GM23338 (cell line): ENCODE measurements around the gene TCP11.

Source experiments
- CREB1 ChIP-seq: fragments of 250-450 bp; sonication (Bioruptor Pico); IDR thresholded peaks from 2 replicates; pipeline ENCODE4 v1.5.0; 2020; ENCODE audit warnings: low read depth, mild to moderate bottlenecking, moderate library complexity
- CTCF ChIP-seq, 2 experiments: fragments of 200-600 bp in 1 of 2; sonication (generic) in 1 of 2; conservative IDR thresholded peaks; 2 replicates each; pipeline versions ENCODE4 v1.5.1 to v1.6.1; 2016 to 2017; ENCODE audit warnings: antibody characterized with exemption in 2 of 2, low read depth in 2 of 2, mild to moderate bottlenecking in 2 of 2, moderate library complexity in 1 of 2
- EZH2 ChIP-seq: fragments of 200-600 bp; sonication (generic); IDR thresholded peaks from one replicate; pipeline ENCODE4 v1.8.0; 2017; ENCODE audit warnings: antibody characterized with exemption, mild to moderate bottlenecking, low read depth; ENCODE audit not compliant: unreplicated experiment
- EZH2phosphoT487 ChIP-seq: fragments of 200-600 bp; sonication (generic); IDR thresholded peaks from one replicate; pipeline ENCODE4 v1.8.1; 2018; ENCODE audit warnings: antibody characterized with exemption; ENCODE audit not compliant: unreplicated experiment
- JUNB ChIP-seq: IDR thresholded peaks from one replicate; pipeline ENCODE4 v1.6.1; 2016; ENCODE audit warnings: antibody characterized with exemption; ENCODE audit not compliant: unreplicated experiment
- POLR2AphosphoS5 ChIP-seq: IDR thresholded peaks from 2 replicates; pipeline ENCODE4 v1.6.1; 2016; ENCODE audit warnings: antibody characterized with exemption, low read depth
- REST ChIP-seq: IDR thresholded peaks from one replicate; pipeline ENCODE4 v1.6.1; 2018; ENCODE audit warnings: antibody characterized with exemption; ENCODE audit not compliant: unreplicated experiment
- ZNF114 ChIP-seq: fragments of 250-450 bp; sonication (Bioruptor Pico); IDR thresholded peaks from 2 replicates; pipeline ENCODE4 v1.5.0; 2020; ENCODE audit warnings: mild to moderate bottlenecking, moderate library complexity
- ZNF331 ChIP-seq: fragments of 250-450 bp; sonication (Bioruptor Pico); IDR thresholded peaks from 2 replicates; pipeline ENCODE4 v1.5.0; 2020; ENCODE audit warnings: low read depth, mild to moderate bottlenecking, moderate library complexity

GRCh38 chr6:35173044-35173426 is 31.9 kb upstream of the TCP11 start:
- no peak for TF ChIP-seq REST
- no peak for TF ChIP-seq CTCF (conservative IDR thresholded peaks at IDR 0.05; ENCODE audit: low read depth in 2 of 2)
- TF ChIP-seq POLR2AphosphoS5 = no peak
- TF ChIP-seq ZNF114 (CRISPR knock-in tag) = no peak
- TF ChIP-seq EZH2 = no peak
- TF ChIP-seq EZH2phosphoT487 = no peak
- TF ChIP-seq CREB1 (CRISPR knock-in tag) = no peak
- no peak for TF ChIP-seq ZNF331
- no peak for TF ChIP-seq JUNB
